D721Med (cell line): Measurements from ENCODE around the gene NMRAL1.

ENCODE experiments used
- DNase-seq: peaks from one replicate; pipeline ENCODE4 v3.0.0; 2011; ENCODE audit warnings: low spot score; ENCODE audit not compliant: insufficient read length
- FAIRE-seq: peaks from 2 replicates; lab custom pipeline; 2011; peaks lifted over from hg19 to GRCh38; lab: Jason Lieb, UNC
- CTCF ChIP-seq: IDR thresholded peaks from 2 replicates; pipeline ENCODE4 v1.5.1; 2012; ENCODE audit warnings: mild to moderate bottlenecking, control low read depth; ENCODE audit not compliant: insufficient read depth; ENCODE audit errors: missing control alignments

Gene NMRAL1

DNA sequence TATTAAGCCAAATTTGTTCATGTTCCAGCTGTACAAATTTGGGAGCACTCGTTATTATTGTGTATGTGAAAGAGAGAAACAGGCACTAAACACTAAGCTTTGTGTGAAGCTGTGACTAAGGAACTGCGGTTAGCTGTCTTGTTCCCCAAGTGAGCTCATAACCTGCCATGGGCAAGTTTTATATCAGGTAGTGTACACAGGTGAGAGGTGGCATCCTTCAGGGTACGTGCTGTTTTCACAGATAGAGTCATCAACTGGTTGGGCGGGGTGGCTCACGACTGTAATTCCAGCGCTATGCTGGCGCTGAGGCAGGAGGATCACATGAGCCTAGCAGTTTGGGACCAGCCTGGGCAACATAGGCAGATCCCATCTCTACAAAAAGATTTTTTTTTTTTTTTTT is 45.9 kb downstream of the NMRAL1 start:
- no peak for TF ChIP-seq CTCF
- no peak for FAIRE-seq
- no peak for DNase-seq

GRCh38 chr16:4426722-4427372 is 47.6 kb downstream of the NMRAL1 start:
- FAIRE-seq (no peak), DNase-seq (no peak)

DNA sequence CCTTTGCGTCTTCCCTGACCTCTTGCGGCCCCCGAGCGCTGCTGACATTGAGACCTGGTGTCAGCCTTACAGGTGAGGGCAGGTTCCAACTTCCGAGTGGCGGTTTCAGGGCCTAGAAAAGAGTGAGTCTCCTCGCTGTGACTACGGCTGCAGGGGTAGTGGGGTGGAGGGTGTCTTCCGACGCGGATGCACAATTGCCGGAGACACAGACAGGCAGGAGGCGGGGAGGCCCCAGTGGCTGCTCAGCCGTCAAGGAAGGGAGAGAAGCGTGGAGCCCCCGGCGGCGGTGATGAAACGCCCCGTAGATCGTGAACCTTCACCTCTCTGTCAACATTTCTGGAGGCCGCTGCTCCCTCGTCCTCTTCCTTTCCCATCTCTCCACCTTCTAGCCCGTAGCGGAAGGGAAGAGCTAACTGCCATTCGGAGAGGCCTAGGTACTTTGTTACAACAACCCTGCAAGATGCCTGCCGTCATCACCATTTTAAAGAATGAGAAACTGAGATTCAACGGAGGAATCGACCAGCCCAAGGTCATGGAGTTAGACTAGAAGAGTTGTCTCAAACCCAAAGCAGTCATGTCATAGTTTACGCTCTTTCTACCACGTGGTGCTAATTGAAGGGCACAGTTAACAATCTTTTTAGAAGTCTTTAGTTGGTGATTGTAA is 48.3 kb downstream of the NMRAL1 start:
- TF ChIP-seq CTCF = no peak
- no peak for DNase-seq
- no peak for FAIRE-seq

More at GRCh38 chr16:4426722-4427372, 47.6 kb downstream of the NMRAL1 start:
- TF ChIP-seq CTCF = no peak

DNA sequence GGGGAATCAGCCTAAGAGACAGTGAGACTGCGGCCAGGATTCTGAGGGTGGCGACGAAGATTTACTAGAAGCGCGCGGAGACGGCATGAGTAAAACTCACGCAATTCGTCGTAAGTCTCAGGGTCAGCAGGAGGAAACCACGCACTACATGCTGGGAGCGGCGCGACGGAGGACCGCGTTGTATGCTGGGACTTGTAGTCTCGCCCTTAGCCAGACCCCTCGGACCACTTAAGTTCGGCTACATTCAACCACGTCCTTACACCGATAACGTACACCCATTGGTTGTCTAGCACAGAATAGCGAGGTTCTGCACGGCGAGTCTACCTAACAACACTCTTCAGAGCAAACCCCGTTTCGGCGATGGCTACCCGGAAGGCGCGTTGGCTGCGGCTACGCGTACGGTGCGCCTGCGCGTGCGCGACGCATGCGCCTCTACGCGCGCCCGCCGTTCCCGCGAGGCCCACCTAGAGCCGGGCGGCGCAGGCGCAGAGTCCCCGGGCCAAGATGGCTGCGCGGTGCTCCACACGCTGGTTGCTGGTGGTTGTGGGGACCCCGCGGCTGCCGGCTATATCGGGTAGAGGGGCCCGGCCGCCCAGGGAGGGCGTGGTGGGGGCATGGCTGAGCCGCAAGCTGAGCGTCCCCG is 48.9 kb downstream of the NMRAL1 start, which contains the start of gene DNAJA3:
DNAJA3 (plus strand) TSS at position 491 of the 643 bp plus-strand sequence; CDS start at position 505, 14 bp downstream.
- DNase-seq (peak; percentile 95), FAIRE-seq (peak; percentile 16)
- TF ChIP-seq CTCF = no peak

DNA sequence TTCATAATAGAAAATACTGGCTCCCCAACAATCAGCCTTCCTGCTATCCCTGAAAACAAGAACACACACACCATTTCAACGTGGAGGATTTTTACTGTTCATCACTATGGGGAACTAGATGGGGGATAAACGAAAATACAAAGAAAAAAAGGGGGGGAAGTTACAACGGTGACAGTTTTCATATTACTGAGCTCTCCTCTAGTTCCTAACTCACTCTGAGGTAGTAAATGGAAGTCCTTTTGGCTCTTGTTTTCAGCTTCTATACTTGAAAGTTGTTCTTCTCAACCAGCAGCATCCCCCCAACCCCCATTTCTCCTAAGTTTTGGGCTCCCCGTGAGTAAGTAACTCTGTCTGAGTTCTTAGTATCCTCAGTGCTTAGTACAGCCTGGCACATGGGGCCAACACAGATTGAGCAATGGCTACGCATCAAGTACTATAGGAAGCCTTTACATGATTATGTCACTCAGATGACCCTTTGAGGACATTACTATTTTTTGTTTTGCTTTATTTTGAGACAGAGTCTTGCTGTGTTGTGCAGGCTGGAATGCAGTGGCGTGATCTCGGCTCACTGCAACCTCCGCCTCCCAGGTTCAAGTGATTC is 53.8 kb downstream of the NMRAL1 start:
- no peak for TF ChIP-seq CTCF
- DNase-seq (no peak), FAIRE-seq (no peak)

GRCh38 chr16:4419402-4419959 is 54.9 kb downstream of the NMRAL1 start:
- DNase-seq (no peak), FAIRE-seq (no peak)

More at GRCh38 chr16:4419402-4419959, 54.9 kb downstream of the NMRAL1 start:
- TF ChIP-seq CTCF = no peak
